Mammary epithelial cell (primary cell): ENCODE results near the gene CCDC68.

ENCODE experiments used
- CTCF ChIP-seq, 2 donors: IDR thresholded peaks in 1 of 2; conservative IDR thresholded peaks in 1 of 2; 2 replicates each; pipeline ENCODE4 v1.5.1; 2011 to 2012; ENCODE audit warnings: inconsistent platforms in 2 of 2, low read length in 2 of 2, mild to moderate bottlenecking in 2 of 2, control low read depth in 1 of 2, low read depth in 1 of 2; ENCODE audit not compliant: insufficient read depth in 1 of 2; ENCODE audit errors: extremely low read depth in 1 of 2
- EZH2 ChIP-seq: IDR thresholded peaks from 2 replicates; pipeline ENCODE4 v1.6.1; 2012; ENCODE audit warnings: low read length, inconsistent platforms, borderline replicate concordance

- TF ChIP-seq CTCF (conservative IDR thresholded peaks at IDR 0.05 in 1 of 2, IDR thresholded peaks at IDR 0.05 in 1 of 2; ENCODE audit: extremely low read depth in 1 of 2, insufficient read depth in 1 of 2, low read depth in 1 of 2, low read length in 2 of 2) (no peak), EZH2 (no peak)
These were observed 49.7 kb downstream of the CCDC68 start for GRCh38 chr18:54909538-54909937.
